GM21576 (cell line): ENCODE data around the gene ARHGAP26.
A peak's percentile ranks its signal among the peaks of the same experiment; 100 is the strongest.

Experiments used
- ATAC-seq: cut with Tn5 transposase; IDR thresholded peaks from one replicate; pipeline ENCODE4 v1.9.1; 2021; ENCODE audit warnings: mild to moderate bottlenecking, moderate library complexity; ENCODE audit not compliant: unreplicated experiment

Gene ARHGAP26

DNA sequence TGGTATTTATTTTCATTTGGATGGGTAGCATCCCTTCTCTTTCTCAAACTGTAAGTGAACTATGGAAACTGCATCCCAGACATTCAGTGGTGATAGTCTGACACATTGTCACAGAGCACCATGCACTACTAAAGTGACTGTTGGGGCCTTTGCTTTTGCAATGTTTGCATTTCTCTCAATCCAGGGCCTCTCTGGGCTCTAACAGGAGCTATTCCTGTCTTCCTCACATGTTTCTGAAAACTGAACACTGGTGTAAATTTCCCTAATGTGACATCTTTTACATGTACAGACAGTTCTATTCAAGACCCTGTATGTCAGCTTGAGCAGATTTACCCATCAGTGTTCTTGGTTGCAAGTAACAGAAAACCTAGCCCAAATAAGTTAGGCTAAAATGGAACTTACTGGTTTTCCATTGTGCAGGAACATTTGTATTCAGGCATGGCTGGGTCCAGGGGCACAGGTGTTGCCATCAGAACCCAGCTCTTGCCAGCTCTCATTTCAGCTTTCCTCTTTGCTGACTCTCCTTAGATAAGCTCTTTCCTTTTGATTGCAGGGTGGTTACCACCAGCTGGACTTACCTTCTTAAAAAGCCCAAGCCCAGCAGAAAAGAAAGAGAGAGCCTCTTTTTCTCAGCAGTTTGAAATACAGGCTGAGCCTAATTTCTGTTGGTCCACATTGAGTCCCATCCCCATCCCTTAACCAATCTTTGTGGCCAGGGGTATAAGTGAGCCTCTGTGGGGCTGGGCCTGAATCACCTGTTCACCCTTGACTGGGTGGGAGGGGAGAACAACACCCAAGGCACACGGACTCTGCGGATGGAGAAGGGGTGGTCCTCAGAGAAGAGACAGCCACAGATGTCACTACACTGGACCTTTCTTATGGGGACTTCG lies 399.0 kb downstream of the ARHGAP26 start:
- ATAC-seq: no peak

DNA sequence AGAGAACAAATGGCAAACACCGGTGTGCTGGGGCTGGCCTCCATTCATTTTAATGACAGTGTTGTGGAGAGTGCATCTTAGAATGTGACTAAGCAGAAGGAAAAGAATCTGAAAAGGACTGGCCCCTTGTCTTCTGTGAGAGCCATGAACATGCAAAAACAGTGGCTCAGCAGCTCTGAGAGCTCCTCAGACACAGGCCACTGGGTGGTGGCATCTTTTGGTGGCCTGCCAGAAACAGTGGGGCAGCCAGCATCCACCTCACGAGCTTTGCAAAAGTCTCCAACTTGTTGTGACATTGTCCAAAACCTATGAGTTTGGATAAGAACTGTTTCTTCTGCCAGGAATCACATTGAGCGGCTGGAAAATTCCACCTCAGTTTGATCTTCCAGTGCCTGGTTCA lies 399.9 kb downstream of the ARHGAP26 start:
- no peak for ATAC-seq

DNA sequence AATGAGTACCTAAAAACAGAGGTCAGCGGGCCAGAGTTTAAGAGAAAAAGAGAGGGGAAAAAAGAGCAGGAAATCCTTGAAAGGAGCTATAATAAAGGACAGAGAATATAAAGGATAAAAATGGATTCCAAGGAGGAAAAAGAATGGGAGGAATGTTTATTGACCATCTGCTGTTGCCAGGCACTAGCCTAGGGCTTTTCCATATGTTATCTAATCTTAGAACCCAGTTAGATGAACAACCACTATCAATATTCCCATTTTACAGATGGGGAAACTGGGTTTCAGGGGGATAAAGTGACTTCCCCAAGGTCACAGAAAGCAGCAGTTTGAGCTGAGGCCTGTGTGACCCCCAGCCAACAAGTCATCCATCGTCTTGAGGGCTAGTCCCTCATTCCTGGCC lies 400.8 kb downstream of the ARHGAP26 start:
- no peak for ATAC-seq

DNA sequence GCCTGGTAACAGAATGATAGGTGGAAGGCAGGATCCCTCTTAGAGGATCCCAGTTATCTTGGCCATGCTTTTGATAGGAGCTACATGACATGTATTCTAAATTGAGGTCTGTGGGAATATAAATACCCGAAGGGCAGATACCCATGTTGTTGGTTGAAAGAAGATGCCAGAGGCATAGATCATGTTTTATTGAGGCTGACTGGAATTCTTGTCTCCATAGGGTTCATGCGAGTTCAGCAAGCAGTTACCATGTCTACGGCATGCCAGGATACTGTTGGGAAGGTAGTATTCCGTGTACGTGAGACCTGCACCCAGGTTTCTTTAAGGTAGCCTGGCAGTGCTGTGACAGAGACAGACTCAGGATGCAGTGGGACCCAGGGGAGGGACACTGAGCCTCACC lies 402.6 kb downstream of the ARHGAP26 start:
- ATAC-seq: no peak

DNA sequence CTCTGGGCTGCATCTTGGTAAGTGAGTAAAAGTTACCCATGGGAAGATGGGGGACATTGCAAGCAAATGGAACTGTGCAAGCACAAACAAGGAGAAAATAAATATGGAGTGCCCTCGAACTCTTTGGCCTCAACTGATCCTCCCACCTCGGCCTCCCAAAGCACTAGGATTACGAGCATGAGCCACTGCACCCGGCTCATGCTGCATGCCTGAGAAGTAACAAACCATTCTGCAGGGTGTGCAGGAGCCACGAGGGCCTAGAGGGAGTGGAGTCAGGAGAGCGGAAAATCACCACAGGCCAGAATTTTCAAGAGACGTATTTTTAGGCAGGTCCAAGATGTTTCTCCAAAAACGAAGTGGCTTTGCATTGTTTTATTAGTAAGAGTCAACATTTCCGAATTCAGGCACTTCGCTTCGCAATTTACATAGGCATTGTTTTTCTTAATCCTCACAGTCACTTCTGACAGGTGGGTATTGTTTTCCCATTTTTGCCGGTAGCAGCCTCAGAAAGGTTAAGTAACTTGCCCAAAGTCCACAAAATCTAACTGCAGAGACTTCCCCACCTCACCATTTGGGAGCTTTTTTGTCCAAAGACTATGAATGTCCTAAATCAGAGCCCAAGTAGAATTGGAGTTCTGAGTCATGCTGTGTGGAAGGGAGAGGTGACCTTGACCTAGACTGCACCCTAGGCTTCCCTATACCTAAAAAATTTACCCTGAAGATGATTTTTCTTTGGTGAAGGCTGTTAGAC lies 403.1 kb downstream of the ARHGAP26 start:
- no peak for ATAC-seq

DNA sequence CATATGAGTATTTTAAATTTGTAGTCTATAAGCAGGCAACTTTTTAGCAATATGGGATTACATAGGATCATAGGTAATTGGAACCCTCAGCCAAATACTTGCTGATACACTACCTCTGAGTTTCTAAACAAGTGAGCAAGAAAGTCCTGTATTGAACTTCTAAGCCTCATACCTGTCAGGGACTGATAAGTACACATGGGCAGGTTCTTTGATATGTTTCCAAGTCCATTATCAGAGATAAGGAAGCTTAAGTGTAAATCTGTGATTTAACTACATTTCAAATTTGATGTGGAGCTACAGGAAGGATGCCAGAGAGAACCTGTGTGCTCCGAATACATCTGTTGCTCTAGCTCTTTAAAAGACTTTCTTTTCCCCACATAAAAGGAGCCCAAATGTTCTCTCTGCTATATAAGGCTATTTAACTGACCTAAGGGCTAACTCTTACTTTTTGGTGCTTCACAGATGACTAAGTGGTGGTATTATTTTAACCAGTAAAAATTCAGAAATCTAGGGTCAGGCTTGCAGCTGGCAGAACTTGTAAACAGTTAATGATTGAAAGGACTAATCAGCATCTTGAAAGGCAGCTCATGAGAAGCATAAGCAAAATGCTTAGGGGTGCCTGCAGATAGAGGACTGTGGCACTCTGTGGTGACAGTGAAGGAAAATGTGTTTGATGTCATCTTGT lies 404.7 kb downstream of the ARHGAP26 start:
- peak; percentile 93 for ATAC-seq

DNA sequence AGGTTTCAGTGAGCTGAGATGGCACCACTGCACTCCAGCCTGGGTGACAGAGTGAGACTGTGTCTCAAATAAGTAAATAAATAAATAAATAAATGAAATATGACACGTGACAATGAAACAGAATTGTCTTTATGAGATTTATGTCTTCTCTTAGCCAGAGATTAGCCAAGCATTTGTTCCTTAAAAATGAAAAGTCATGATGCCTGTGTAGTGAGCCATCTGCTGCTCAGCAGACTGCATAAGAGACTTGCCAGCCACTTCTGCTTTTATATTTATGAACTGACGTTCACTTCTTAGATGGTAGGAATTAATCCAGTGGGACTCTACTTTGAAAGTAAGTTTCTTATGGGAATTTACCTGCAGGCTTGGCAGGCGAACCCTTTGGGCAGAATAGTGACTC lies 405.9 kb downstream of the ARHGAP26 start:
- no peak for ATAC-seq

DNA sequence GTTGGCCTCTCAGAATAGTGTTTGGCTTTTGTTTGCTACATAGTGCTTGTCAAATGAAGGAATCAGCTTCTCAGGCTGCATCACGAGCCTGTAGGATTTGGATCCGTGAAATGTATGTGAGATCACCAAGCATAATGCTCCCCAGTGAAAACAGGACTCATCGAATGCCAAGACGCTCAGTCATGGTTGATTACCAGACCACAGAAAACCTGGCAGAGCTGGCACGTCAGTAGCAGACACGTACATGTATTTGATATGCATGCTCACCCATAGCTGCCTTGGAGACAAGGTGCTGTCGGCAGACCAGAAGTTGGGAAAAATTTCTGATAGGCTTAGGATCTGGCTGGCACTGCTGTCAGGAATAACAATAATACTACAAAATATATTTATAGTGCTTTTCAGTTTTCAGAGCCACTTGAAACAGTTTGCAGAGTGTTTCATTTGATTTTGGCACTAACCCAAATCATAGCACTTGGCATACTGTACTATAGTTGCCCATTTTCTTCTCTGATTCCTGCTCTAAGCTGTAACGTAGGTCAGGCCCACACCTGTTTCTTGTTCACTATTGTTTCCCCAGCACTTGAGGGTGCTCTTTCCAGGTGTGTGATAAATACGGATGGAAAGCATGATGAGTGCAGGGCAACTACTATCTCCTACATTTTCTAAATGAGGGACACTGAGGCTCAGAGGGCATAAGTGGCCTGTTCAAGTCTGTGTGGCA lies 407.2 kb downstream of the ARHGAP26 start:
- ATAC-seq: no peak

DNA sequence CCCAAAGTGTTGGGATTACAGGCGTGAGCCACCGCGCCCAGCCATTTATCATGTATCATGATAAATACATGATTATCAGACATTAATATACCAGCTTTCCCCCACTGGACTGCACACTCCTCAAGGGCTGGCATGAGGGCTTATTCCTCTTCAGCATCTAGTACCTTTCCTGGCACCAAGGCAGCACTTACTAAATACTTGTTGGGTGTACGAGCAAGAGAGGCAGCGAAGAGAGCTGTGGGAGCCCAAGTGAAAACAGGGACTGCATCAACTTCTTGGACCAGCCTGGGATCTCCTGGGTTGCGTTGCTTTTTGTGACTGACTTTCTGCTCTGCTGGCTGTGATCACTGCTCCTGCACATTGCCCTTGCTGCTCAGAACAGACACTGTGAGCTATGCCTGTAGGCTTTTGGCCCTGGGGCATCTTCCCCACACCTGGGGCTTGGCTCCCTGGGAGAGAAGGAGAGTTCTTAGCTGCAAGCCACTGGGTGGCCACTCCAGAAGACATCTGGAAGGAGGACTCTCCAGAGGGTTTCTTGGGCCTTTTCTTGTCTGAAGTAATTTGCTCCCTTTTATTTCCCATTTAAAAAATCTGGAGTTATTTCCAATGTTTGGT lies 409.1 kb downstream of the ARHGAP26 start:
- no peak for ATAC-seq

DNA sequence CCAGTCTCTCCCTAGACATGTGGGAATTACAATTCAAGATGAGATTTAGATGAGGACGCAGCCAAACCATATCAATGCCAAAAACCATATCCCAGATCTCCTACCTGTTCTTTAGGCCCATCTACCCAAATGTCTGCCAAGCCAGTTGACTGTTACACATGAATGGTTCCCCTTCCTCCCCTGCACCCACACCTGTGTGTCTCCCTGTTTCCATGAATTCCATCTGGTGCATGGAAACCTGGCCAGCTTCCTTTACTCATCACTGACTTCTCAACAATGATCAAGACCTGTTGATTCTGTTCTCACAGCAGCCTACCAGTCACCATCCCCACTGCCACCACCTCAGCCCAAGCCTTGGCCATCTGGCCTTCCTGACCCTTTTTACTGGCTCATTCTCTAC lies 410.6 kb downstream of the ARHGAP26 start:
- ATAC-seq: no peak

DNA sequence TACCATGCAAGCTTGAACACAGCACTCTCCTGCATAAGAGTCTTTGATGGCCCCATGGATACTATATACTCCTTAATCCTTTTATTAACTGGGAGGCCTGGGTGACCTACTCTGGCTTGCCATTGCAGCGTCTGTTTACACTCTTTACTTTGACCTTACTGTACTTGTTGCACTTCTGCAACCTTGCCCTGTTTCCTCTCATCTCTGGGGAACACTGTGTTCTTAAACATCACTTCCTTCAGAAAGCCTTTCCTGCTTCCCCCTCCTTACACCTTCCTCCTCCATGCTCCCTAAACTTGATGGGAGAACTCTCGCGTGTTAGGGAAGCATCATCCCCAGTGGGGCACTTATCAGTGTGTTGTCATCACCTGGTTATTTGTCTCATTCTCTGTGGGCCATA lies 411.0 kb downstream of the ARHGAP26 start:
- no peak for ATAC-seq

DNA sequence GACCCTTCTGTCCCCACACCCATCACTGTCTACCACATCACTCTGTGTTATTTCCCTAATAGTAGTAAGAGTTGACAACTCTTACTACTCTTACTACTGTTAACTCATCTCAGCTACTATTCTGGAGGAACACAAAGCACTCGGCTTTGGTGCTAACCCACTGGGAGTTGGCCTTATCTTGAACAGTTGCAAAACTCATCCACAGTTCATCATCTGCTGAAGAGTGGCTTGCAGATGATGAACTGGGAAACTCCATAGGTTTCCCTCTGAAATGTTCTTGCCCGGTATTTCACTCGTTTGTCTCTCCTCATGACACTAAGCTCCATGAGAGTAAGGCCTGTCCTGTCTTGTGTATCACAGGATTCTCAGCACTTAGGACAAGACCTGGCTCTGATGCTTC lies 411.9 kb downstream of the ARHGAP26 start:
- ATAC-seq: no peak

DNA sequence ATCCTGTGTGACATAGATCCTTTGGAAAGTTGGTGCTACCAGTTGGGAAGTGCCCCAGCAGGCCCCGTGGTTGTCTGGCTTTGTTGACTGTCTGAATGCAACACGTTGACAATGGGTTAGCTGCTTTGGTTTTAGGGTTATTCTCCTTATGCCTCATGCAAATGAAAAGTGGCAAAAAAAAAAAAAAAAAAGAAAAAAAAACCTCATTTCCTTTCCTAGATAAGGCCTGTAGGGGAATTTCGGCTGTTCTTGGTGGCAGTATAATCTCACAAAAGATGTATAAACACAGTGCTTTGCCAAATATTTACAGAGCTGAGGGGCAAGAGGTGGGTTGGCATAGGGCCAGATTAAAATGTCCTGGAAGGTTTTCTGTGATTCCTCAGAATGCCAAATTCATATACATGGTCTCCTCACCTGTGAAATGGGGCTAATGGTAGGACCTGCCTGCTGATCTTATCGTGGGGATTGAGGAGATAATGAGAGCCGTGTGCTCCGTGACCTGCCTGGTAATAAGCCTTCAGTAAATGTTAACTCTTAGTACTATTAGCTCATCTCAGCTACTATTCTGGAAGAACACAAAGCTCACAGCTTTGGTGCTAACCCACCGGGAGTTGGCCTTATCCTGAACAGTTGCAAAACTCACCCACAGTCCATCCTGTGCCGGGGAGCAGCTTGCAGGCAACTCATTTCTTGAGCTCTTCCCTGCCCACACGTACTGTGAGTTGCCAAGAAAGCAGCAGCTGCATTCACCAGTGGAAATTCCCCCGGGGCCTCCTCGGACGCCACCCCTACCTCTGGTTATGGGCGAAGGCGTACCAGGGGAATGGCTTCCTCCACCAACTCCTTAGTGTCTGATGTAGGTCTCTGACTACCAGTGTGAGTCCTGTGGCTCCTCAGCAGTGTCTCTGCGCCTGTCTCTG lies 413.0 kb downstream of the ARHGAP26 start:
- ATAC-seq: peak; percentile 58

DNA sequence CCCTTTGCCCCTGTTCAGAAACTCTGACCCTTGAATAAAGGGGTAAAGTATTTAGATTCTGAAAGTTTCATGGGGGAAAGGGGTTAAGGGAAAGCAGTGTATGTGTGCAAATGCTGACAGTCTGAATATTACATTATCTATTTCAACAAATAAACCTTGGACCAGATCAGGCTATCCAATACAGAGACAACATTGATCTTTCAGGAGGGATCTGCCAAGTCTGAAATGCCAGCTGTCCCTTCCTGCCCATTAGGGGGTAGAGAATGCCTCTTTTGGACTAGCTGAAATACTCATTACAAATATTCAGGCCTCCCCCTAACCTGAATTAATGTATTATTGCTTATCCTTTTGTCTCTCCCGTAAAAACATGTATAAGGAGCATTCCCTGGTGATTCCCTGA lies 413.8 kb downstream of the ARHGAP26 start:
- ATAC-seq: no peak

DNA sequence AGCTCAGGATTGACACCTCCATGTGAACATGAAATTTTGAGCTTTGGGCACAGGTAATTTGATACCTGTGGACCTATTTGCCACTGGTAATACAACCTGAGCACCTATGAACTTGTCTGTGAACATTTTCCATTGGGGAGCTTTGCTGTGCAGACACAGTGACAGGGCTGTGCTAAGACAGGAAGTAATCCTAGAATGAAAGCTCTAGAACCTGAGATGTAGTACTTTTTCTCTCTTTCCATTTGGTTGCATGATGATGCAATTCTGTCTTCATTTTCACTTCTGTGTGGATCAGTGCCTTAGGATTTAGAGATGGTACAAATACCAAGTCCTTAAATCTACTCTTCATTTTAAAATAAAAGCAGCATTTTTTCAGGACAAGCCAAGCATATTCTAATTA lies 416.4 kb downstream of the ARHGAP26 start:
- ATAC-seq: no peak

DNA sequence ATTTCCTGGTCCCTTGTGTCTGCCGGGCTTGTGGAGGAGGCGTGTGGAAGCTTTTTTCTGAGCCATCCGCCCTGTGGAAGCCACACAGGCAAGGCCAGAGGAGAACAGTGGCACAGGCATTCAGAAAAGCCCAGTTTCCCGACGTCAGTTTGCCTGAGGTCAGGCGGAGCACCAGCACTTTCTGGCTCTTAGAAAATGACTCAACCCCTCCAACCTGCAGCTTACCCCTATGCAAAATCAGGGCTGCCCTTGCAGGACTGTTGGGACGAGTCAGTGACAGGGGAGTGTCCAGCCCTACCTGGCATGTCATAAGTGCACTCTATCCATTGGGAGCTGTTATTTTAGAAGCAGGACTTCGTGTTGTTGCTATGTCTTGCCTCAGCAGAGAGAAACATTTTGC lies 417.3 kb downstream of the ARHGAP26 start:
- ATAC-seq: no peak

DNA sequence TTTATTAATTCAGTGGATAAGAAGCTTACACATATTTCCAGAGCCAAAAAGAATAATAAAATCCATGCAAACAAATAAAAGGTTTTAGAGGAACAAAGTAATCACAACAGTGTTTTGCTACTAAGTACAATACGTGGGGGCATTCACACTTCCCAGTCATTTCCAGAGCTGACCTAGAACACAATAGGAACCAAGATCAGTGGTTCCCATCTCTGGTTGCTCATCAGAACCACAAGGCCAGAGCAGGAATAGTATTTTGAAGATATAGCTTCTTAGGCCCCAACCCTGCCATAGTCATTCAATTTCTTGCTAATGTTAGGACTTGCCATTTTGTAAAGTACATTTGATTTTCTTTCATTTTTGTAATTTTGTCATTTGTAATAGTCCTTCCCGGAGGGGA lies 417.9 kb downstream of the ARHGAP26 start:
- no peak for ATAC-seq

DNA sequence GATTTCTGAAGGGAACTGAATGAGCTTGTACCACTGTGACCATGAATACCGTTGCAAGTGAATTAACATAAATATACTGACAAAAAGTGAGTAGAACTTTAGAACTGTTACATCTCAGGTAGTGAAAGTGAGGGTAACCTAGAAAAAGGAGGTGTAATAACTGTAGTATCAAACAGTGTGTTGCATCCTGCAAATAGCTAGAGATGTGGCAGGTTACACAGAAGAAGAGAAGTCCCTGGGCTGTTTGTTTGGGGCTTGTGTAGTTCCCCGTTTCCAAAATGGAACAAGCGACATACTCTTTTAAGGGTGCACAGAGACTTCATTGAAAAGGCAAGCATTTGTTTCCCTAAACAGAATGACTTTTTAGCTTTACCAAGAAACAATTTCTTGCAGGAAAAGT lies 418.5 kb downstream of the ARHGAP26 start:
- no peak for ATAC-seq

DNA sequence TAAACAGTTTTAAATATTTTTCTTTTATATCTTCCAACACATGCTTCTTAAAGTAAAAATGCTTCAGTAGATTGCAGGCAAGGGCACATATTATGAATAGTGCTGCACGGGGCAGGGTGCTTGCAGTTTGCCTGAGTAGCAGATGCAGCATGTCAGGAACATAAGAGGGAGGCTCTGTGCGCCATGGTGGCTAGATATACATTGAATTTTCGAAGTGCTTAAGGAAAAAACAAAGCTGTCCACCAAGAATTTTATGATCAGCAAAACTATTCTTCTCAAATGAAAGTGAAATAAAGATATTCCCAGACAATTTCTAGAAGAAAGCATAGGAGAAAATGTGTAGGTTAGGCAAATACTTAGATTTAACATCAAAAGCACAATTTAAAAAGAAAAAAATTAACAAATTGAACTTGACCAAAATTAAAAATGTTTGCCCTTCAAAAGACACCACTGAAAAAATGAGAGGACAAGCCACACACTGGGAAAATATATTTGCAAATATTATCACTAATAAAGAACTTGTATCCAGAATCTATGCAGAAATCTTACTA lies 420.2 kb downstream of the ARHGAP26 start:
- no peak for ATAC-seq
